Iris pigment epithelial cell (primary cell): Measurements from ENCODE around the gene CNGA1.
"Not testable (repeated sequence)": the region's sequence is repeated elsewhere in the genome, so short reads cannot be mapped to it uniquely, and the experiment has no call there.

Experiments
- DNase-seq: peaks from one replicate; pipeline ENCODE4 v3.0.0-alpha.2; 2011; ENCODE audit warnings: low read depth

The CNGA1 gene

DNA sequence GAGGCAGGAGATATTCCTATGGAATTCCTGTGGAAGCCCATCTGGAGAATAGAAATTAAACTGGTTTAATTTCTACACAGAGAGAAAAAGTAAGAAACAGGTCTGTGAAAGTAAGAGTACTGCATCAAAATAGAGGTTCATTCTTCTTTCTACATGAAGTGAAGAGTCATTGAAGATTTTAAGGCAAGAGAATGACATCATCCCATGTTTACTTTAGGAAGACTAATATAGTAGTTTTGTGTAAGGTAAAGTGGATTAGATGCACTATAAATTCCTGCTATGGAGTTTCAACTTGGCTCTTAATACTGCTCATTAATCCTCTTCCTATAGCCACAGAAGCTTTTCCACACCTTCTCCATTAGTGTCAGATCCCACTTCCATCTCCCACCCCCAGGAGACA lies 47.6 kb downstream of the CNGA1 start:
- no peak for DNase-seq

DNA sequence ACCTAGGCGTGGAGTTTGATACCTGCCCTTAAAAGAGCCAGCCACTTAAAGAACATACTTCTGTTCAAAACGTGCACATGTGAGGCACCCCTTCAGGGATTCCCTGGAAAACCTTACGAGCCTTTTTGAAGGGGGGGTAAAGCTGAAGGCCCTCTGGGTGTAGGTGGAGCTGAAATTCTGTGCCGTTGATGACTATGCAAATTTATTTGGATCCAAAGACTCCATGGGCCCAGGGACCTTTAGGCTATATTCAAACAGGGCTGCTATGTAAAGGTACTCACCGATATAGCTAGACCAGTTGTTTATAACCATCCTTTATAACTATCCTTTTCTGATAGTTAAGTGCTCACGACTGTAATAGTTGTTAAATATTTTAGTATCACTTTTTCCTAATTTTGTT lies 61.8 kb downstream of the CNGA1 start:
- DNase-seq, result no peak

DNA sequence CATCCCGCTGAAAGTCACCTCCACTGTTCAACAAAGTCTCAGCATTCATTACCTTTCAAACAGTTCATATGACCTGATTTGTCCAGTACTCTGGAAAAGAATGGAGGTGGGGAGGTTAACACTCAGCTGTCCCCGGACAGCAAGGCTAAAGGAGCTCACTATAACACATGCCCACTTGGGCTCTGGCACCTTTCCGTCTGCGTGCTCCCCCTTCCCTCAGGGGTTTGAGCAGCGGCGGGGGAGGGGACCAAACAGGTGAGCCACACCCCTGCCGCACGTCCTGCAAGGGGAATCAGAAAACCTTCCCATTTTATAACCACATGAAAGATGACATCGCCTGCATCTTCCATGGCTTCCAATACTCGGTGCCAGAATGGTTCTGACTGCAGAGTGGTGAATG lies 62.2 kb downstream of the CNGA1 start:
- no peak for DNase-seq

DNA sequence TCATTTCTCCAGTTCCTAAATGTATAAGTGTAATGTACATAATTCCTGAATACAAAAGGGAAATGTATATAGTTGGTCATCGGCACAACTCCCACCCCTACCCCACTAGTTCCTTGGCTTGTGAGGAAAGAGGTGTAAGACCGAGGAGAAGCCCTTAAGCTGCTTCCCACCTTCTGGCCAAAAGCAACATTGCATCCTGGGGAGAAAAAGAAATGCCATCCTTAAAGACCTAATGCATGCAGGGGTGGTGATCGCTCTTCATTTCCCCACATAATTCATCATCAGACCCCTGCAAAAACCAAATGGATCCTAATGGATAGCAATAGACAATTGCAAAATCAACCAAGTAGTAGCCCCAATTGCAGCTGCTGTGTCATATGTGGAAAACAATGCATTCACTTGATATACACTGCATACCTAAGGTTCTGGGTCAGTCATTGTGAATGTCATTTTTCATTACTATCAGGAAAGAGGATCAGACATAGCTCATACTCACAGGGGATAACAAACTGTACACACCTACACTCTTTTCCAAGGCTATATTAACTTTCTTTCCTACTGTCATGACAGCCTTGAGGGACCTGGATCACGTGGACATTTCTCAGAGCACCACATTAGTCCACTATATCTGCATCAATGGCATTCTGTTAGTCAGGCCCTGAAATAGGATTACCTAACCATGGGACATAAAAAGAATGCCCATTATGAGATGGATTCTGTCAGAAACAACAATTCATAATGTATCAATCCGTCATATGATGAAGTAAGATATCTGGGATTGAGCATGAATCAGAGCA lies 70.4 kb downstream of the CNGA1 start:
- no peak for DNase-seq

DNA sequence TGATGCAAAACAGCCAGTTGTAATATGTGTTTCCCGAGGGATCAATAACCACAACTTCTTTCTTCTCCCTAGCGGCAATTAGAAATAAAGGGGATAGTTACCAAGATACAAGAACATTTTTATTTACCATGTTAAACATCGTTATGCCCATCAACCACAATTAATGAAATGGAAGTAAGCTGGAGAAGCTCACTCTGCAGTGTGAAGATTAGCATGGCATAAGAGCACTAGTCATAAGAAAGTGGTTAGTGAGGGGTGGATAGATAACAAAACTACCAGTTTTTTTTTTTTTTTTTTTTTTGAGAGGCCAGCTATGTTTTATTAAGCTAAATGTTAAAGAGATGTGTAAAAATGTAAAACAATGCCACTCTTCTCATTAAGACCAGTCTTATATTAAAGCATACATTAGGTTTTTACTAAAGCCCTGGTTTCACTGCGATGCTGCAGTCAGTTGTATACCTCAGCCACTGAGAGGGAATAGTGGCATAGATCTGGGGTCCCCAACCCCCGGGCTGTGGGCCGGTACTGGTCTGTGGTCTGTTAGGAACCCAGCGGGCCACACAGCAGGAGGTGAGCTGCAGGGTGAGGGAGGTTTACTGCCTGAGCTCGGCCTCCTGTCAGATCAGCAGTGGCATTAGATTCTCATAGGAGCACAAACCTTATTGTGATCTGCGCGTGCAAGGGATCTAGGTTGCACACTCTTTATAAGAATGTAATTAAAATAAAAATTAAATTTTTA lies 74.2 kb downstream of the CNGA1 start:
- DNase-seq, result no peak

DNA sequence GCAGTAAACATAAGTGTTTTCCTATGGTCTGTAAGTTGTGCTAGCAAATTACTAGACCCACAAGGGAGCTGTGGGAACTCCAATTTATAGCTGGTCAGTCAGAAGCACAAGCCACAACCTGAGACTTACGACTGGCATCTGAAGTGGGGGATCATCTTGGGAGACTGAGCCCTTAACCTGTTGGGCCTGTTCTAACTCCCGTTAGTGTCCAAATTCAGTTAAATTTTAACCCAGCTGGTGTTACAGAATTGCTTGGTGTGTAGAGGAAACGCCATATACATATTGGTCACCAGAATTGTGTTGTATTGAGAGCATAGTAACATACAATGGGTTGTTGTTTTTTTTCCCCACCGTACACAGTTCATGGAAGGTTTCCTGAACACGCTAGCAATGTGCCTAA lies 77.0 kb downstream of the CNGA1 start:
- no peak for DNase-seq

DNA sequence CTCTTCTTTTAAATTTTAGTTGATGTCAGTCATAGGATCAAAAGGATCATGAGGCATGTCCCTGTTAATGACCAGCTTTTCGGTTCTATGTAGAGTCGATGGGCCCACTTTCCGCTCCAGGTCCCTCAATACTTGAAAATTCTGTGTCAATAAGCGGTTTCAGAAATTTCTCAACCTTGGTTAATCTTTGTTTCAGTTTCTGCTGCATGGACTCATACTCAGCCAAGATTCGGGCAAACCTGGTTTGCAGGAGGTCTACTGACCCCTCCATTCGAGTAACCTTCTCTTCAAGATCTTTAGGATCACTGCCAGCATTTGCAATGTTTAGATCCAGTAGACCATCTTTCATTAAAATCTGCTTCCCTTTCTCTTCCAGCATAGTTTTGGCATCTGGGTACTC lies 80.1 kb downstream of the CNGA1 start:
- no peak for DNase-seq

DNA sequence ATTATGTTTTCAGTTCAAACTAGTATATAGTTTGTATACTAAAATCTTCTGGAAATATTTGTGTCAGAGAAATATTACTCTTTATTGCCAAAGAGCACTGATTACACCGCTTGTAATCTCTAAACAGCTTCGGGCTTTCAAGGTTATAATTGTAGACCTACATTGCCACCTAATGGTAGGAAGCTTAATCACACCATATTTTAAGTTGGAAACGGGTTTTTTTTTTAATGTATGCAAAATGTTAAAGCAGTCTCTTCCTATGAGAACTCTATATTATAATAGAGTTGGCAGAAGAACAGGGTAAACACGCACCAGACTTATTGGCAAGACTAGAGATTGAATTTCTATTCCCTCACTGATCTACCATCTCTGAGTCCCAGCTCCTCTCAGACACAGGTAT lies 82.6 kb downstream of the CNGA1 start:
- peak; percentile 56 for DNase-seq

DNA sequence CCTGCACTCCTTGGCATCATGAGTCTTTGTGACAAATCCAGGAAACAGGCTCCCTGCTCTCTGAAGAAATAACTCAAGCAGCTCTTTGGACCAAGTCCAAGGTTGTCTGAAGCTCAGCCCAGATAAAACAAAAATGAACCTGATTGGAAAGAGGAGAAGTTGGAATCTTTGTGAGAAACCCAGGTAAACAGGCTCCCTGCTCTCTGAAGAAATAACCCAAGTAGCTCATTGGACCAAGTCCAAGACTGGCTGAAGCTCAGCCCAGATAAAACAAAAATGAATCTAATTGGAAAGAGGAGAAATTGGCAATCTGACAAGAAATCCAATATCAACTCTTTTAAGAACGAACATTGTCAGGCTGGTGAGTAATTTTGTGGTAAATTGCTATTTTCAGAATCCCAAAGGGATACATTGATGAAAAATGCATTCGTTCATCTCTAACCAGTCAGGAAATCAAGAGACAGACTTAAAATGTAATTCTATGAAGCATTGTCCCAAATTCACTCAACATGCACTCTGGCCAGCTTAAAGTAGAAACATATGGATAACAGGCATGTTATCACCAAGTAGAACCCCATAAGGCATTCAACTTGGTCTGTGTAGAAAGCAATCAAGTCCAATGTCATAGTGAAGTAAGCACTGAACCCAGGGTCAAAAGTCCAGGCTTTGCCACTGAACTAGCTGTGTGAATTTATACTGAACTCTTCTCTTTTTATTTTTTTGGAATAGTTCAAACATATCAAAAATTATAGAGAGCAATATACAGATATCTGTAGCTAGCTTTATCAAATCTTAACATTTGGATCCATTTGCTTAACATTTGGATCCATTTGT lies 85.3 kb downstream of the CNGA1 start:
- DNase-seq, result peak; percentile 78

DNA sequence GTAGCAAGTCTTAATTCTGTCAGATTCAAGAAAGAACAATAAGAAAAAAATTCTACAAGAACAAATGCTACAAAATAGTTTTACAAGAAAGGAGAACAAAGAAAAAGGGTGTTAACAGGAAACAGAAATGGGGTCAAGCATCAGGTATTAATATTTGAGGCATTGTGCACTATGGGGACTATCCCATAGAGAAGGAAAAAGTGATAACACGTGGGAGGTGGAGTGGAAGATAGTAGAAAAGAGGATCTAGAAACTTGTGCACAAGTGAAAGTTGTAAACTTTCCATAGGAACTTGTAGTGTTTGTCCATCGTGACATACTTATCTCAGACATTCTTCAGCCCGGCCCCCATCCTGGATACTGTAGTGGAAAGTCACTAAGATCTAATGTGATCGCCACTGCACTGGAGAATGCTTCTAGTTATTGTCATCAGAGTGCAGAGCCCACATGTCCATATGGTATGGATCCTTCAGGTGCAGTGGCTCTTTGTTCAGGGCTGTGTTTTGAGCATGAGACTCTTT lies 86.7 kb downstream of the CNGA1 start:
- DNase-seq, result no peak

DNA sequence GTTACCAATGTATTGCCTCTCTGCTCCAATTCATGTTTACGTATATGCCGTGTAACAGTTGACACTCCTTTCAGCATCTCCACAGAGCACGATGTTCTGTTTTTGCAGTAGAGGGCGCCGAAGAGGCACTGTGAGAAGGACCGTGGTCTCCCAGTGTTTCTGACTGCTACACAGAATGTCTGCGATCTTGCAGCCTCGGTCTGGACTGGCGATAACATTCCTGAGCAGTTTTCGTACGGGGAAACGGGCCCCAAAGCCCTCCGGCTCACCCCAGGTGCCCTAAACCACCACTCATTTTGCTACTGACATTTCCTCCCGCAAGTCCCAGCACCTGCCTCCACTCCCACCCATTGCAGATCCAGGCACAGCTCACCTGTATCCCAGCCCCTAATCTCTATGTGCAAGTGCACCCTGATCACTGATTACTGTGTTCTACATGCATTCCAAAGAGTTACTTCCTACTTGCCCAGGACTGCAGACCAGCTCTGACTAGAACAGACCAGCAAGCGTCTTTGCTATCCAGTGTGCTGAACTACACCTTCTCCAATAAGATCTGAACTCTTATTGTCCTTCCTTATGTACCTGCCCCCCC lies 89.7 kb downstream of the CNGA1 start:
- peak; percentile 66 for DNase-seq

DNA sequence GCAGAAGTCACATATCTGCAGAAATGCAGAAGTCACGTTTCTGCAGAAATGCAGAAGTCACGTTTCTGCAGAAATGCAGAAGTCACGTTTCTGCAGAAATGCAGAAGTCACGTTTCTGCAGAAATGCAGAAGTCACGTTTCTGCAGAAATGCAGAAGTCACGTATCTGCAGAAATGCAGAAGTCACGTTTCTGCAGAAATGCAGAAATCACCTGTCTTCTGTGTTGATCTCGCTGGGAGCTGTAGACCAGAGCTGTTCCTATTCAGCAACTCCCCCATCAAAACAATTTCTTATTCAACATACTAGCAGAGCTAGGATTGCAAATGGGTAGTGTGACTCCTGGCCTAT lies 93.2 kb downstream of the CNGA1 start:
- DNase-seq, result not testable (repeated sequence)

DNA sequence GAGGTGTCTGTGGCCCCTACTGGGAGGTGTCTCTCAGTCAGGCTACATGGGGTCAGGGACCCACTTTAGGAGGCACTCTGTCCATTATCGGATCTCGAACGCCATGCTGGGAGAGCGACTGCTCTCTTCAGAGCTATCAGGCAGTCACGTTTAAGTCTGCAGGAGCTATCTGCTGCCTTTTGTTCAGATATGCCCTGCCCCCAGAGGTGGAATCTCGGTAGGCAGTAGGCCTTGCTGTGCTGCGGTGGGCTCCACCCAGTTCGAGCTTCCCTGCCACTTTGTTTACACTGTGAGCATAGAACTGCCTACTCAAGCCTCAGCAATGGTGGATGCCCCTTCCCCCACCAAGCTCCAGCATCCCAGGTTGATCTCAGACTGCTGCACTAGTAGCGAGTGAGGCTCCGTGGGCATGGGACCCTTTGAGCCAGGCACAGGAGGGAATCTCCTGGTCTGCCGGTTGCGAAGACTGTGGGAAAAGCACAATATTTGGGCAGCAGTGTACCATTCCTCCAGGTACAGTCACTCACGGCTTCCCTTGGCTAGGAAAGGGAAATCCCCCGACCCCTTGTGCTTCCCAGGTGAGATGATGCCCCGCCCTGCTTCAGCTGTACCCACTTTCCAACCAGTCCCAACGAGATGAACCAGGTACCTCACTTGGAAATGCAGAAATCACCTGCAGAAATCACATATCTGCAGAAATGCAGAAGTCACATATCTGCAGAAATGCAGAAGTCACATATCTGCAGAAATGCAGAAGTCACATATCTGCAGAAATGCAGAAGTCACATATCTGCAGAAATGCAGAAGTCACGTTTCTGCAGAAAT lies 93.8 kb downstream of the CNGA1 start:
- DNase-seq, result not testable (repeated sequence)

DNA sequence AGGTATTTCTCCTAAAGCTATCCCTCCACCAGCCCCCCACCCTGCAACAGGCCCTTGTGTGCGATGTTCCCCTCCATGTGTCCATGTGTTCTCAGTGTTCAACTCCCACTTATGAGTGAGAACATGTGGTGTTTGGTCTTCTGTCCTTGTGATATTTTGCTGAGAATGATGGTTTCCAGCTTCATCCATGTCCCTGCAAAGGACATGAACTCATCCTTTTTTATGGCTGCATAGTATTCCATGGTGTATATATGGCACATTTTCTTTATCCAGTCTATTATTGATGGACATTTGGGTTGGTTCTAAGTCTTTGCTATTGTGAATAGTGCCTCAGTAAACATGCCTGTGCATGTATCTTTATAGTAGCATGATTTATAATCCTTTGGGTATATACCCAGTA lies 99.3 kb downstream of the CNGA1 start:
- DNase-seq, result not testable (repeated sequence)

DNA sequence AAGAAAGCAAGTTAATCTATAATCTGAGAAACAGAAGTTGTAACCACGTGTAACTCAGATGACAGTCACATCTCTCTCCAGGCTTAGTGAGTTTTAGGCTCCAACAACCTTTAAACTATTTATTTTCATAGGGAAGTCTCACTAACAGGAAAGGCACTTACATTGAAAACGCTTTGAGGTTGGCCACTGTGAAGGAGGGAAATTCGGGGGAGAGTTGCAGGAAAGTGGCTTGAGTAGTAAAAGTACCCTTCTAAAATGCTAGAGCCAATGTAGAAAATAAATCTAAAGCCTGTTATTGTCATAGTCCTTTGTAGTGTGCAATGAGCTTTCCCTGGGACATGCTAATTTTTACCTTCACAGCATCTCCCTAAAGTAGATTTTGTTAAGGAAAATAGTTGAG lies 101.1 kb downstream of the CNGA1 start:
- no peak for DNase-seq

DNA sequence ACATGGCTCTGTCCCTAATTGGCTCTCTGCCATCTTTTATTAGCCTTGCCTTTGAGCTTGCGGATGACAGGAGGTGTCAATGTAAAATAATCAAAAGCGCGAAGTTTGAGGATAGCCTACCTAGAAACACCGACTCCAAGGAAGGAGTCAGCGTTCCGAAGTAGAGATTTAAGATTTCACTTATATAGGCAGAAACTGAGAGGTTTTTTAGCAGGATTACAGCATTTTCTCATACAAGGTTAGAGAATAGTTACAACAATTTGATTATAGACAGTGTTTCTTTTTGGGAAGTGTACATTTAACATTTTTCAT lies 101.6 kb downstream of the CNGA1 start:
- DNase-seq, result no peak

DNA sequence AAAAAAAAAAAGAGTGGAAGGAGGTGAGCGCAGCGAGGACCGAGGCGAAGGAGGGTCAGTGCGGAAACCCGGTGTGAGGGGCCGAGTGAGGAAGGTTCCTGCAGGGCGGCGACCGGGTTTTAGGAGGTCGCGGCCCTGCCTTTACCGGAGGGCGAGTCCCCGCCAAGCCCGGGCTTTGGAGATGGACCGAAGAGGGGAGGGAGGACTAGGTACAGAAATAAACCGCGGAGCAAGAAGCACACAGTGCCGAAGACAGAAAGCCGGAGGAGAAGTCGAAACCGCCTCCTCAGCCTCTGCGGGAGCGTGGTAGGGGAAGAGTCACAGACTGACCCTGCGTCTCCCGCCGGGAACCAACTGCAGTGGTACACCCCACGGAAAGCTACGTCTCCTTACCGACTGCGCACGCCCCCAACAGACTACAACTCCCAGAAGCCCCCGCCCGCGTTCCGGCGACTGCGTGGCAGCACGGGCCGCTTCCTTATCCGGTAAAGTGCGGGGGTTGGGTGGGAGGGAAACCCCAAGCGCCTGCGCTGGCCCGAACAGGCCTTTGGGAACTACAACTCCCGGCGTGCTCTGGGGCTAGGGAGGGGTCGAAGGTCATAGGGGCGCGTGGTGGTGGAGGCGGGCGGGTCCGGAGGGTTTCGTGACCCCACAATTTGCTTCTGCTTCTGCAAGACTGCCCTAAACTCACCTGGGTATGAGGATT lies 102.1 kb downstream of the CNGA1 start, which contains the start of gene NFXL1:
NFXL1 (minus strand) TSS at position 364 of the 706 bp plus-strand sequence. CDS start 380 bp downstream, outside the sequence.
- peak; percentile 98 for DNase-seq

DNA sequence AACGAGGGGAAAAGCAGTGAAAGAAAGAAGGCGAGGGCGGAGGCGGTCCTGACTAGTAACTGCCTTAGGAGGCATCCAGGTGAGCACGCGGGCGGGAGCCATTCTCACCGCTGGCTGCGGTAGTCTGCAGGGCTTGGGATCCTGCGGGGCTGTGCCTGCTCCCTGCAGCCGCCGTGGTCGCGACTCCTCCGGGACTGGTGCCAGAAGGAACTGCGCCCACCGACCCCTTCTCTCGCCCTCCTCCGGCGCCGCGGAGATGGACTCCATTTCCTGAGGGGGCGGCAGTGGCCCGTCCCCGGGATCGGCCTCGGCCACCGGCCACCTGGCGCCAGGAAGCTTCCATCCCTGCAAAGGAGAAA lies 102.6 kb downstream of the CNGA1 start:
- DNase-seq, result peak; percentile 9

DNA sequence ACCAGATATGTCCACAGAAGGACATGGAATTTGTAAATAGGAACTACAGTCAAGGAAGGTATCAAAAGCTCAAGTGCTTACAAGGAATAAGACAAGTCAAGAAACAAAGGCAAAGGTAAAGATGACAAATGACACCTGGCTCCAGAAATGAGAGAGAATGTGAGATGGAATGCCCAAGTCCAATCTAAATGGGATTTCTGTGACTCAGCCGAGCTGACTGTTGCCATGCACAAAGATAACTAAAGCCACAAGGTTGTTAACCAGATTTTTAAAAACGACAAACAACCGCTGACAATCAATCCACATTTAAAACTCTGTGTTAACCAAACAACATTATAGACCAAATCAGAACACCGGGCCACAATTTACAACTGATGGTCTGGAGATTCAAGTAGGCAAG lies 103.2 kb downstream of the CNGA1 start:
- DNase-seq, result peak; percentile 45

DNA sequence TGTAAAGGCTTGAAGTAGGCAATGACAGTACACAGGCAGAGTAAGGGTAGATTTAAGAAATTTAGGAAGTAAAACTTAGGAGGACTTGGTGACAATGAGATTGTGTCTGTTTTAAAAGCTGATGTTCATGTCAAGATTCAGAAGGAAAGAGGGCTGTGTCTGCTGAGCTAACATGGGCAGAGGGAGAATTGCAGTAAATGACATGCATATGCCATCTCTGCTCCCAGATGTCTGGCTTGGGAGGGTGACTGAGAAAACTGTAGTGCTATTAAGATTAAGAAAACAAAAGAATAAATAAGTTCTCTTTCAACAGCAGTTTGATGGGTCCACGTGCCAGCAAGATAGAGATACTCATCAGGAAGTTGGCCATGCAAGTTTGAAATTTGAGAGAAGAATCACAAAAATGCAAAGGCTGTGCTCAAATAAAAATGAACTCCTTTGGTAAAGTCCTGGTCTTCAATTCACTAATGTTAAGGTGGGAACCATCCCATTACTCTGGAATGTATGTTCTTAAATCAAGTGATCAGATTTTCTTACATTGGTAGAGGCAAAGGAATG lies 109.3 kb downstream of the CNGA1 start:
- peak; percentile 14 for DNase-seq
